Body of pancreas (tissue), 4 donors: ENCODE measurements around the gene SGCD. TPM values are rescaled to one million over a fixed set of nuclear protein-coding genes. Genes with fewer than 3 reads are reported as not detected.

Experiments used
- ATAC-seq: fragments of 150-250 bp; one replicate; pipeline ENCODE4 v1.9.1; 2016
- DNase-seq, 4 donors: peaks; one replicate each; pipeline ENCODE4 v3.0.0-alpha.2; 2019
- H3K27ac ChIP-seq, 4 donors: fragments of 200-600 bp; sonication (generic); 1 replicate in 3 of 4; 2 replicates in 1 of 4; pipeline versions ENCODE4 v1.5.1 to v1.6.1; 2016 to 2019; ENCODE audit warnings: mild to moderate bottlenecking in 1 of 4, mixed read lengths in 1 of 4, moderate library complexity in 1 of 4
- H3K27me3 ChIP-seq, 2 donors: fragments of 200-600 bp; sonication (generic); one replicate each; pipeline ENCODE4 v1.6.0; 2016; ENCODE audit warnings: mild to moderate bottlenecking in 1 of 2
- H3K36me3 ChIP-seq, 2 donors: fragments of 200-600 bp; sonication (generic); replicated peaks in 1 of 2; 2 replicates each; pipeline ENCODE4 v1.5.1; 2016; ENCODE audit warnings: low read depth in 2 of 2; ENCODE audit not compliant: insufficient read depth in 1 of 2
- H3K4me1 ChIP-seq: fragments of 200-600 bp; sonication (generic); one replicate; pipeline ENCODE4 v1.6.0; 2016
- H3K4me3 ChIP-seq, 2 donors: fragments of 200-600 bp; sonication (generic); 1 replicate in 1 of 2; 2 replicates in 1 of 2; pipeline ENCODE4 v1.5.1; 2016 to 2019
- H3K9me3 ChIP-seq, 3 donors: fragments of 200-600 bp; sonication (generic); 1 replicate in 2 of 3; 2 replicates in 1 of 3; pipeline ENCODE4 v1.5.1; 2016
- CTCF ChIP-seq, 7 experiments: fragments of 450-650 bp in 4 of 7; fragments of 200-600 bp in 3 of 7; sonication (generic) in 3 of 7; IDR thresholded peaks; one replicate each; pipeline ENCODE4 v1.5.1; 2016 to 2019; ENCODE audit warnings: antibody characterized with exemption in 7 of 7
- POLR2A ChIP-seq, 3 donors: fragments of 450-650 bp; IDR thresholded peaks; one replicate each; pipeline ENCODE4 v1.6.1; 2016; ENCODE audit warnings: antibody characterized with exemption in 3 of 3, mild to moderate bottlenecking in 2 of 3
- WGBS, 2 donors: methylation state at CpG; one replicate each; pipeline ENCODE4 v1.1.5; 2017; 5-methylcytosine and 5-hydroxymethylcytosine counted together
- intact Hi-C: fragments of 100-400 bp; cut with DNase I; formaldehyde crosslinking; loops from one replicate; pipeline ENCODE4 v1.15.1; 2023
- total RNA-seq, 2 donors: library from RNA; depleted of rRNA; stranded (reverse); fragments of >200 nt; gene quantifications; one replicate each; pipeline ENCODE4 v1.1.0, GENCODE V29; 2016

SGCD gene
- total RNA-seq, 2 donors from 2014 or later: 0.66 to 2.6 TPM

- Histone ChIP-seq H3K4me1 (no peaks in the 10 kb centered on the region), H3K36me3 (no peaks in the 10 kb centered on the region), H3K27me3 (no peaks in the 10 kb centered on the region), H3K27ac (no peak overlapping the region), H3K4me3 (no peak overlapping the region), H3K9me3 (no peaks in the 10 kb centered on the region)
- no peak for TF ChIP-seq POLR2A (IDR thresholded peaks at IDR 0.05)
- TF ChIP-seq CTCF (IDR thresholded peaks at IDR 0.05): no peak
- ATAC-seq (no peak), DNase-seq (no peak)
- 51 to 52% methylated on average over 2 of the region's 2 CpGs for WGBS, 2 donors
- intact Hi-C loops: no loop called here
These were observed 359.4 kb downstream of the SGCD start for GRCh38 chr5:156686380-156686779.

DNA sequence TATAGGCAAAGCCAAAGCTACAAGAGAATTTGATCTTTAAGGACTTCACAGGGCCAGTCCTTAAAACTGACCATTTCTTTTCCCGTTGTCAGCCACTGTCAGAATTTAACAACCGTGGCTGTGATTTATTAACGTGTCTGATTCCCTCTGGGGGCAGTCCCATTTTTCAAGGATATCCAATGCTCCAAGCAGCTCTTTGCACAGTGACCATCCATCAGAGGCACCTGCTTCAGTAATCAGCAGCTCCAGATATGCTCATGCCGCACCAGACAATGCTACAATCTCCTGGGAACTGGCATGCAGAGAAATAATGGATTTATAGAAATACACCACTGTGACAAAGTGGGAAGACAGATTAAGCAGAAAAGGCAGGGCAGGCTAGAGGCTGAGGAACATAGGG lies 359.8 kb downstream of the SGCD start:
- intact Hi-C loops: no loop called here
- H3K27me3 ChIP-seq: no peaks in the 10 kb centered on the region
- ATAC-seq (no peak), DNase-seq (no peak)
- H3K36me3 ChIP-seq: no peaks in the 10 kb centered on the region
- no peak overlapping the region for H3K27ac ChIP-seq
- H3K4me3 ChIP-seq: no peak overlapping the region
- TF ChIP-seq CTCF (IDR thresholded peaks at IDR 0.05) (no peak), POLR2A (IDR thresholded peaks at IDR 0.05) (no peak)
- no peaks in the 10 kb centered on the region for H3K4me1 ChIP-seq
- 14 to 26% methylated on average over 4 of the region's 4 CpGs for WGBS, 2 donors
- no peaks in the 10 kb centered on the region for H3K9me3 ChIP-seq

DNA sequence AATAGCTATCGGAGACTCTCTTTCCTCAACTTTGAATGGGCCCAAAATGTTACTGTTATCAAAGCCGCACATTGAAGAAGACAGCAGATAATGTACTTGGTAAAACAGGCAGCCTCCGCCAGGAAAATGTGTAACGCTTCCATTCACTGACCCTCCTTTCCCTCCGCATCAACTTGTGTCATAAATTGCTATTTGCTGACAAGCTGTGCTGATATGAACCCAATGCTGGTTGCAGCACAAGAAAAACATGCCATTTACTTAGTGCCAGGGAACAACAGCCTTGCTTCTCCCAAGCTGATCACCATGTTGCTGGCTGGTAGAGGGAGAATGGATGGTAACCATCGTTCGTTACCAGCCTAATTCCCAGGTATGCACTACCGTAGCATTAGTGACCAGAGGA lies 360.6 kb downstream of the SGCD start:
- intact Hi-C loops: no loop called here
- Histone ChIP-seq H3K9me3 (no peaks in the 10 kb centered on the region), H3K4me3 (no peak overlapping the region), H3K4me1 (peaks cover 5% of the 10 kb centered on the region), H3K27me3 (no peaks in the 10 kb centered on the region), H3K36me3 (no peaks in the 10 kb centered on the region), H3K27ac (no peak overlapping the region)
- WGBS, 2 donors: 74 to 75% methylated on average over 8 of the region's 8 CpGs
- ATAC-seq (no peak), DNase-seq (no peak)
- TF ChIP-seq CTCF (IDR thresholded peaks at IDR 0.05) (no peak), POLR2A (IDR thresholded peaks at IDR 0.05) (no peak)

DNA sequence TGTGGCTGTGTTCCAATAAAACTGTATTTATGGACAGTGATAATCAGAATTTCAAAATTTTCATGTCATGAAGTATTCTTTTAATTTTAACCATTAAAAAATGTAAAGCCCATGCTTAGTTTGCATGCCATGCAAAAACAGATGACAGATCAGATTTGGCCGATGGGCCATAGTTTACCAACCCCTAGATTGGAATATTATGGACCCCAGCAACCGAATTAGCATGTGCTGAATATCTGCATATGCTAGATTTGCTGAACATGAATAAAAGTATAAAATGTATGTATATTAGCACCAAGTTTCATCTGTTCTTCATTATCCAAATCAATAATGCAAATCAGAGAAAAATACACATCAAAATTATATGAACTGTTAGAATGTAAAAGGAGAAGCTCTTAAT lies 364.6 kb downstream of the SGCD start:
- DNase-seq: no peak
- intact Hi-C loops: no loop called here
- ATAC-seq: no peak

More for the DNA sequence above, 364.6 kb downstream of the SGCD start:
- WGBS, 2 donors: 90 to 95% methylated on average over 2 of the region's 2 CpGs
- H3K4me1 ChIP-seq: peaks cover 21% of the 10 kb centered on the region
- TF ChIP-seq POLR2A (IDR thresholded peaks at IDR 0.05) (no peak), CTCF (IDR thresholded peaks at IDR 0.05) (no peak)
- H3K4me3 ChIP-seq: no peak overlapping the region
- H3K27ac ChIP-seq: no peak overlapping the region
- H3K36me3 ChIP-seq: no peaks in the 10 kb centered on the region
- no peaks in the 10 kb centered on the region for H3K9me3 ChIP-seq
- H3K27me3 ChIP-seq: no peaks in the 10 kb centered on the region
